Activated CD4-positive, alpha-beta T cell treated with anti-CD3 and anti-CD28 coated beads, Interleukin-2, amount 50 U/mL, for 48 hours (primary cell): ENCODE data around the gene MLIP.

Source experiments
- DNase-seq, 2 experiments: peaks; one replicate each; pipeline ENCODE4 v3.0.0-alpha.2; 2020

The MLIP gene

GRCh38 chr6:54096811-54097210, 14.4 kb upstream of the MLIP start:
- DNase-seq: no peak

- DNase-seq: no peak
These were observed 13.5 kb upstream of the MLIP start for GRCh38 chr6:54097753-54098152.

- DNase-seq: no peak
These were observed 12.7 kb upstream of the MLIP start for GRCh38 chr6:54098450-54099044.

GRCh38 chr6:54099225-54099624, 12.0 kb upstream of the MLIP start:
- DNase-seq: no peak

GRCh38 chr6:54100411-54101006, 10.7 kb upstream of the MLIP start:
- no peak for DNase-seq

GRCh38 chr6:54102238-54102637, 9.0 kb upstream of the MLIP start:
- no peak for DNase-seq

GRCh38 chr6:54103497-54103896, 7.7 kb upstream of the MLIP start:
- DNase-seq: no peak

GRCh38 chr6:54106727-54107126, 4.5 kb upstream of the MLIP start:
- no peak for DNase-seq

GRCh38 chr6:54107470-54108090, 3.7 kb upstream of the MLIP start:
- no peak for DNase-seq

GRCh38 chr6:54108271-54108670, 3.0 kb upstream of the MLIP start:
- no peak for DNase-seq

- DNase-seq: no peak
These were observed 1.7 kb upstream of the MLIP start for GRCh38 chr6:54109586-54109985.

GRCh38 chr6:54112151-54112650, 958 bp downstream of the MLIP start:
- no peak for DNase-seq

- DNase-seq: no peak
These were observed 3.7 kb downstream of the MLIP start for GRCh38 chr6:54114991-54115390.

- no peak for DNase-seq
These were observed 4.7 kb downstream of the MLIP start for GRCh38 chr6:54115966-54116365.

- DNase-seq: no peak
These were observed 6.9 kb downstream of the MLIP start for GRCh38 chr6:54118117-54118516.

GRCh38 chr6:54125493-54125892, 14.2 kb downstream of the MLIP start:
- no peak for DNase-seq

- no peak for DNase-seq
These were observed 18.9 kb downstream of the MLIP start for GRCh38 chr6:54130179-54130578.

- DNase-seq: no peak
These were observed 21.3 kb downstream of the MLIP start for GRCh38 chr6:54132587-54132986.

- DNase-seq: no peak
These were observed 21.9 kb downstream of the MLIP start for GRCh38 chr6:54133186-54133585.

- no peak for DNase-seq
These were observed 23.7 kb downstream of the MLIP start for GRCh38 chr6:54134935-54135334.

- DNase-seq: no peak
These were observed 24.6 kb downstream of the MLIP start for GRCh38 chr6:54135665-54136369.

GRCh38 chr6:54138795-54139194, 27.6 kb downstream of the MLIP start:
- DNase-seq: no peak

- no peak for DNase-seq
These were observed 29.6 kb downstream of the MLIP start for GRCh38 chr6:54140811-54141210.
